A549 (cell line): ENCODE measurements around the gene DEAF1. TPM values are rescaled to one million over a fixed set of nuclear protein-coding genes. Genes with fewer than 3 reads are reported as not detected.

ENCODE experiments used
- ATAC-seq, 2 experiments: fragments of 200-7000 bp in 1 of 2; fragments of >200 bp in 1 of 2; cut with Nextera tagmentation in 1 of 2; cut with Tn5 transposase in 1 of 2; 3 replicates each; pipeline versions ENCODE4 v1.8.0 to v1.9.1; 2018 to 2020; ENCODE audit warnings: mild to moderate bottlenecking in 1 of 2, moderate library complexity in 1 of 2
- CTCF ChIA-PET: fragments of 300-600 bp; sonication (Branson Sonifier 250); formaldehyde crosslinking; extraction: SDS; loops from one replicate; lab custom pipeline; 2021; ENCODE audit warnings: antibody characterized with exemption, inconsistent platforms; lab: Yijun Ruan, JAX
- POLR2A ChIA-PET: fragments of 350-600 bp; formaldehyde crosslinking; extraction: SDS; loops from one replicate; lab custom pipeline; 2021; ENCODE audit warnings: antibody characterized with exemption, inconsistent platforms; lab: Yijun Ruan, JAX
- DNase-seq, 2 experiments: peaks; one replicate each; pipeline versions ENCODE4 v3.0.0 to v3.0.0-alpha.2; 2011 to 2016; ENCODE audit warnings: low read depth in 1 of 2, low spot score in 1 of 2
- FAIRE-seq: peaks from 2 replicates; lab custom pipeline; 2011; peaks lifted over from hg19 to GRCh38; lab: Jason Lieb, UNC
- H3K27ac ChIP-seq, 2 experiments: fragments of >200 bp; sonication (Bioruptor Twin); formaldehyde crosslinking; 3 replicates each; pipeline ENCODE4 v1.5.1; 2016 to 2017
- H3K4me1 ChIP-seq: fragments of >200 bp; sonication (Bioruptor Twin); formaldehyde crosslinking; 3 replicates; pipeline ENCODE4 v1.6.1; 2016
- H3K4me2 ChIP-seq: fragments of >200 bp; sonication (Bioruptor Twin); formaldehyde crosslinking; 3 replicates; pipeline ENCODE4 v1.6.1; 2016
- H3K4me3 ChIP-seq: fragments of >200 bp; sonication (Bioruptor Twin); formaldehyde crosslinking; 3 replicates; pipeline ENCODE4 v1.5.1; 2016
- H3K9me3 ChIP-seq: fragments of >200 bp; sonication (Bioruptor Twin); formaldehyde crosslinking; 3 replicates; pipeline ENCODE4 v1.6.1; 2016
- CBX2 ChIP-seq: fragments of 200-600 bp; sonication (generic); IDR thresholded peaks from 2 replicates; pipeline ENCODE4 v1.6.1; 2016; ENCODE audit warnings: low read depth, mild to moderate bottlenecking, borderline replicate concordance
- CBX8 ChIP-seq: fragments of 200-600 bp; sonication (generic); IDR thresholded peaks from 2 replicates; pipeline ENCODE4 v1.6.1; 2016
- CHD4 ChIP-seq: fragments of 200-600 bp; sonication (generic); IDR thresholded peaks from 2 replicates; pipeline ENCODE4 v1.6.1; 2016; ENCODE audit warnings: antibody characterized with exemption, mild to moderate bottlenecking, borderline replicate concordance
- EHMT2 ChIP-seq: fragments of 200-600 bp; sonication (generic); IDR thresholded peaks from 2 replicates; pipeline ENCODE4 v1.6.1; 2016; ENCODE audit warnings: antibody characterized with exemption, low read depth, mild to moderate bottlenecking, moderate library complexity
- ESRRA ChIP-seq: fragments of 150-350 bp; IDR thresholded peaks from 2 replicates; pipeline ENCODE4 v1.6.1; 2014; ENCODE audit warnings: mild to moderate bottlenecking, low read length, borderline replicate concordance
- FOXS1 ChIP-seq: fragments of 250-450 bp; sonication (Bioruptor Pico); IDR thresholded peaks from 2 replicates; pipeline ENCODE4 v1.5.0; 2020; ENCODE audit warnings: mild to moderate bottlenecking, moderate library complexity
- HOXA7 ChIP-seq: fragments of 250-450 bp; sonication (Bioruptor Pico); IDR thresholded peaks from 2 replicates; pipeline ENCODE4 v1.5.0; 2020; ENCODE audit warnings: mild to moderate bottlenecking, moderate library complexity
- JUN ChIP-seq, 2 experiments: fragments of >200 bp; sonication (Bioruptor Twin); formaldehyde crosslinking; IDR thresholded peaks; 2 replicates in 1 of 2; 3 replicates in 1 of 2; pipeline ENCODE4 v1.6.1; 2016 to 2017
- JUNB ChIP-seq: fragments of >200 bp; sonication (Bioruptor Twin); formaldehyde crosslinking; IDR thresholded peaks from 2 replicates; pipeline ENCODE4 v1.6.1; 2016
- KDM1A ChIP-seq: fragments of 200-600 bp; sonication (generic); IDR thresholded peaks from 2 replicates; pipeline ENCODE4 v1.6.1; 2016; ENCODE audit warnings: low read depth, mild to moderate bottlenecking
- MAFK ChIP-seq: fragments of 450-650 bp; IDR thresholded peaks from 2 replicates; pipeline ENCODE4 v1.6.1; 2014; ENCODE audit not compliant: partially characterized antibody
- MAZ ChIP-seq: fragments of 150-350 bp; IDR thresholded peaks from 2 replicates; pipeline ENCODE4 v1.6.1; 2014; ENCODE audit warnings: antibody characterized with exemption, low read depth, low read length, borderline replicate concordance
- MYC ChIP-seq: IDR thresholded peaks from 2 replicates; pipeline ENCODE4 v1.6.1; 2012; ENCODE audit warnings: mild to moderate bottlenecking, inconsistent platforms, low read length, improper control_type of control experiment, borderline replicate concordance
- PHF8 ChIP-seq: fragments of 200-600 bp; sonication (generic); IDR thresholded peaks from 2 replicates; pipeline ENCODE4 v1.6.1; 2016; ENCODE audit warnings: low read depth, mild to moderate bottlenecking, antibody characterized with exemption, moderate library complexity, borderline replicate concordance
- RAD21 ChIP-seq, 2 experiments: fragments of >200 bp in 1 of 2; sonication (Bioruptor Twin) in 1 of 2; formaldehyde crosslinking in 1 of 2; IDR thresholded peaks in 1 of 2; conservative IDR thresholded peaks in 1 of 2; 2 replicates in 1 of 2; 3 replicates in 1 of 2; pipeline ENCODE4 v1.6.1; 2012 to 2018; ENCODE audit warnings: inconsistent platforms in 1 of 2
- RCOR1 ChIP-seq: fragments of 150-350 bp; IDR thresholded peaks from 2 replicates; pipeline ENCODE4 v1.6.1; 2014; ENCODE audit warnings: antibody characterized with exemption, low read length, low read depth
- SREBF2 ChIP-seq: fragments of 450-650 bp; IDR thresholded peaks from 2 replicates; pipeline ENCODE4 v1.6.1; 2014; ENCODE audit warnings: mild to moderate bottlenecking, moderate library complexity
- TP53 ChIP-seq: fragments of 250-450 bp; sonication (Bioruptor Pico); IDR thresholded peaks from 2 replicates; pipeline ENCODE4 v1.5.0; 2021; ENCODE audit warnings: mild to moderate bottlenecking, moderate library complexity
- WGBS: methylation state at CpG from one replicate; pipeline ENCODE4 v1.1.6; 2017; ENCODE audit errors: missing lambda C conversion rate; 5-methylcytosine and 5-hydroxymethylcytosine counted together
- polyA plus RNA-seq, 4 experiments: library from polyadenylated mRNA; depleted of rRNA in 3 of 4; stranded (reverse); fragments of >200 nt; fragmentation: RNase III in 1 of 4; extraction: RNeasy Plus Mini Kit Qiagen cat#74134 plus additional on column Dnase treatment in 1 of 4; gene quantifications; 2 replicates in 3 of 4; 3 replicates in 1 of 4; pipeline ENCODE4 v1.2.3, GENCODE V29; 2011 to 2017
- TF ChIP-seq, protein P1 (sequence below): IDR thresholded peaks from 2 replicates; pipeline ENCODE4 v1.6.1; 2012
- TF ChIP-seq, protein P2 (sequence below): fragments of >200 bp; sonication (Bioruptor Twin); formaldehyde crosslinking; IDR thresholded peaks from 3 replicates; pipeline ENCODE4 v1.6.1; 2016

DEAF1 gene
- polyA plus RNA-seq, 2 of the 4 experiments (the other 2 are of a cell fraction) = 16.0 to 24.0 TPM

DNA sequence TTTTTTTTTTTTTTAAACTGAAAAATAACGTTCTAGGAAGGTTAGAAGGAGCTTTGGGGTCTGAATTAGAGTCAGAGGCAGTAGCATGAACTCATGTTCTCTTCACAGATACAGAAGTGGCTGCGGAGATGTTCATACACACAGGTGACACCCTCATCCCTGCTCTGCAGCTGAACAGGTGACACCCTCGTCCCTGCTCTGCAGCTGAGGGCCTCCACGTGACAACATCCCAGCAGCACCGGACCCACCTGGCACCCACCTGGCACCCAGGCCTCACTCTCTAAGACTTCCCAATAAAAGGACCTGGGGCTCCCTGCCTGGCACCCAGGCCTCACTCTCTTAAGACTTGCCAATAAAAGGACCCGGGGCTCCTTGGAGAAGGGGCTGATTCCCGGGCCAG lies 38.2 kb downstream of the DEAF1 start:
- no peak; a peak in 1 of 6 replicates for ATAC-seq
- ChIA-PET CTCF (interaction anchor here (0.6 to 3.8 kb wide), 7 partner anchors 8 to 102 kb away, joined by 3 to 21 read pairs (median 5); partner anchors contain the start of genes DEAF1 and TMEM80), POLR2A (interaction anchor here (0.7 to 1.3 kb wide), 2 partner anchors 12 to 50 kb away, joined by 3 read pairs; no protein-coding TSS in a partner anchor)
- no peak for FAIRE-seq
- peaks cover 14% of the 10 kb centered on the region for H3K4me1 ChIP-seq
- TF ChIP-seq ESRRA (no peak), CBX8 (no peak), CBX2 (no peak), MYC (no peak), JUN (IDR thresholded peaks at IDR 0.05) (no peak), PHF8 (no peak), TP53 (CRISPR knock-in tag) (no peak)
- H3K27ac ChIP-seq = no peak overlapping the region
- no peak overlapping the region for H3K4me2 ChIP-seq
- no peak overlapping the region for H3K4me3 ChIP-seq
- DNase-seq = no peak
- 88% methylated on average over 7 of the region's 7 CpGs for WGBS
- no peaks in the 10 kb centered on the region for H3K9me3 ChIP-seq

DNA sequence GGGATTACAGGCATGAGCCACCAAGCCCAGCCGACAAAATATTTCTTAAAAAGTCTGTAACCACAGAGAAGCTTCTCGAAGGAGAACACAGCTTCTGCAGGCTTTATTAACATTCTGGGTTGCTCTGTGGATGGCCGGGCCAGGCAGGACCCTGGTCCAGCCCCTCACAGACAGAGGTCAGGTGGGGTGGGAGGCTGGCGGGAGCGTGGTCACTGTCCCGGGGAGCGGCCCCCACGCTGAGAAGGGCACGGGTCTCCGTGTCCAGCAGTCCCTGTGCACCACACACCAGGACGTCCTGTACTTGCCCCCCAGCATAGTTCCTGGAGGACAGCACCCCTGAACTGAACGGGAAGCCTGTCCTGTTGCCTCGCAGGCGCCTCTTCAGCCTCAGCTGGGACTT lies 38.6 kb downstream of the DEAF1 start:
- CTCF ChIA-PET = interaction anchor here (0.7 to 3.8 kb wide), 6 partner anchors 9 to 102 kb away, joined by 3 to 21 read pairs (median 6); partner anchors contain the start of genes DEAF1 and TMEM80
- H3K4me3 ChIP-seq = no peak overlapping the region
- no peak overlapping the region for H3K27ac ChIP-seq
- ATAC-seq (no peak; a peak in 1 of 6 replicates), DNase-seq (no peak), FAIRE-seq (no peak)
- peaks cover 14% of the 10 kb centered on the region for H3K4me1 ChIP-seq
- 96% methylated on average over 12 of the region's 14 CpGs for WGBS
- no peak overlapping the region for H3K4me2 ChIP-seq
- TF ChIP-seq RCOR1 (no peak), EHMT2 (no peak), MAZ (no peak), HOXA7 (no peak), CHD4 (no peak), KDM1A (no peak), JUNB (no peak), JUN (IDR thresholded peaks at IDR 0.05) (no peak), MAFK (no peak), PHF8 (no peak), CBX2 (no peak), FOXS1 (CRISPR knock-in tag) (no peak)
- TF ChIP-seq, protein P1, sequence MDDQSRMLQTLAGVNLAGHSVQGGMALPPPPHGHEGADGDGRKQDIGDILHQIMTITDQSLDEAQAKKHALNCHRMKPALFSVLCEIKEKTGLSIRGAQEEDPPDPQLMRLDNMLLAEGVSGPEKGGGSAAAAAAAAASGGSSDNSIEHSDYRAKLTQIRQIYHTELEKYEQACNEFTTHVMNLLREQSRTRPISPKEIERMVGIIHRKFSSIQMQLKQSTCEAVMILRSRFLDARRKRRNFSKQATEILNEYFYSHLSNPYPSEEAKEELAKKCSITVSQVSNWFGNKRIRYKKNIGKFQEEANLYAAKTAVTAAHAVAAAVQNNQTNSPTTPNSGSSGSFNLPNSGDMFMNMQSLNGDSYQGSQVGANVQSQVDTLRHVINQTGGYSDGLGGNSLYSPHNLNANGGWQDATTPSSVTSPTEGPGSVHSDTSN = no peak
- TF ChIP-seq, protein P2, sequence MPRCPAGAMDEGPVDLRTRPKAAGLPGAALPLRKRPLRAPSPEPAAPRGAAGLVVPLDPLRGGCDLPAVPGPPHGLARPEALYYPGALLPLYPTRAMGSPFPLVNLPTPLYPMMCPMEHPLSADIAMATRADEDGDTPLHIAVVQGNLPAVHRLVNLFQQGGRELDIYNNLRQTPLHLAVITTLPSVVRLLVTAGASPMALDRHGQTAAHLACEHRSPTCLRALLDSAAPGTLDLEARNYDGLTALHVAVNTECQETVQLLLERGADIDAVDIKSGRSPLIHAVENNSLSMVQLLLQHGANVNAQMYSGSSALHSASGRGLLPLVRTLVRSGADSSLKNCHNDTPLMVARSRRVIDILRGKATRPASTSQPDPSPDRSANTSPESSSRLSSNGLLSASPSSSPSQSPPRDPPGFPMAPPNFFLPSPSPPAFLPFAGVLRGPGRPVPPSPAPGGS = no peak
- no peaks in the 10 kb centered on the region for H3K9me3 ChIP-seq
- POLR2A ChIA-PET = interaction anchor here (0.7 to 1.3 kb wide), 3 partner anchors 13 to 1496 kb away, joined by 3 read pairs; no protein-coding TSS in a partner anchor

DNA sequence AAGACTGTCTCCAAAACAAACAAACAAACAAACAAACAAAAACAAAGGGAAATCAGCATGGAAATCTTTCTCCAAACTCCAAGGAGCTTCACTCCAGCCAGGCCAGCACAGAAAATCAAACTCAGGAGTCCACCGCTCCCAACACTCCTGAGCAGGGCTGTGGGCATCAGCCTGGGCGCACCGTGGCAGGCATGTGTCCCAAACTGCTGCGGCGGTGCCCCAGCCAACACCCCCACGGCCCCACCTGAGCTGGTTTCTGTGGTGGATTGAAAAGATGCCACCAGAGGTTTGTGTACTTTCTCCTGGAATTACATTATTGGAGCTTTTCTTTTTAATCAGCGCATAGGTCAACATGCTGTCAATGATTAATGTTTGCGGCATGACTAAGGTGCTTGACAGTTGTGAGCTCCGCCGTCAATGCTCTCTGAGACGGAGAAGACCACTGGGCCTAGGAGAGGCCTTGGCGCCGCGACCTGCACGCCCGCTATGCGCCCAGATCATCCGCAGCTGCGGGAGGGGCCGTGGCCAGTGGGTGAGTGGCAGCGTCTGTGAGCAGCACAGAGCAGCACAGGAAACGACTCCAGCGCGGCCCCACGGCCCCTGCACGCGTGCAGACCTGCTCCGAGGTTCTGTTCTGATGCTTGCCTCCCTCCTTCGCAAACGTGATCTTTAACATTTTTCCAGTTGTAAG lies 39.8 kb downstream of the DEAF1 start:
- TF ChIP-seq SREBF2 (no peak), RAD21 (conservative IDR thresholded peaks at IDR 0.05 in 1 of 2, IDR thresholded peaks at IDR 0.05 in 1 of 2) (no peak), CBX8 (no peak)
- TF ChIP-seq, all 56 proteins: peak for 0
- H3K27ac ChIP-seq = no peak overlapping the region
- no peaks in the 10 kb centered on the region for H3K9me3 ChIP-seq
- H3K4me2 ChIP-seq = peak overlapping the region; percentile 48; the same call in 2 of the 3 replicates
- 71% methylated on average over 30 of the region's 30 CpGs for WGBS
- peak; percentile 25 to 60; a peak in 4 of 6 replicates for ATAC-seq
- FAIRE-seq = no peak
- H3K4me1 ChIP-seq = peaks cover 14% of the 10 kb centered on the region
- peak in 1 of 2 experiments; percentile 36 for DNase-seq
- H3K4me3 ChIP-seq = no peak overlapping the region
- ChIA-PET POLR2A (interaction anchor here (0.6 kb wide), 1 partner anchor 9 kb away, joined by 3 read pairs; no protein-coding TSS in a partner anchor), CTCF (interaction anchor here (0.6 to 3.8 kb wide), 14 partner anchors 8 to 100 kb away, joined by 3 to 21 read pairs (median 5); partner anchors contain the start of genes DEAF1, TALDO1 and TMEM80)
